Natural killer cell (primary cell): ENCODE data around the gene ZNF776. TPM values are rescaled to one million over a fixed set of nuclear protein-coding genes. Genes with fewer than 3 reads are reported as not detected.
"Not testable (repeated sequence)": the region's sequence is repeated elsewhere in the genome, so short reads cannot be mapped to it uniquely, and the experiment has no call there.

ENCODE experiments used
- ATAC-seq, 3 donors: fragments of 150-1000 bp in 2 of 3; fragments of 200-7000 bp in 1 of 3; cut with Tn5 transposase; 1 replicate in 1 of 3; 2 replicates in 2 of 3; pipeline ENCODE4 v1.10.0; 2021; ENCODE audit warnings: mild to moderate bottlenecking in 2 of 3, moderate library complexity in 2 of 3
- DNase-seq, 2 donors: peaks; one replicate each; pipeline versions ENCODE4 v3.0.0 to v3.0.0-alpha.2; 2013 to 2021; ENCODE audit warnings: mixed read lengths in 1 of 2
- H3K27ac ChIP-seq: one replicate; pipeline ENCODE4 v1.5.1; 2013; ENCODE audit warnings: mild to moderate bottlenecking, low read length
- H3K27me3 ChIP-seq: one replicate; pipeline ENCODE4 v1.6.1; 2013; ENCODE audit warnings: low read length; ENCODE audit not compliant: control insufficient read depth, insufficient read depth
- H3K36me3 ChIP-seq: one replicate; pipeline ENCODE4 v1.6.1; 2013; ENCODE audit warnings: low read length; ENCODE audit not compliant: control insufficient read depth, insufficient read depth
- H3K4me1 ChIP-seq: one replicate; pipeline ENCODE4 v1.6.1; 2013; ENCODE audit warnings: low read length; ENCODE audit not compliant: control insufficient read depth, insufficient read depth
- H3K4me3 ChIP-seq: one replicate; pipeline ENCODE4 v1.5.1; 2013; ENCODE audit warnings: low read length
- H3K9me3 ChIP-seq: one replicate; pipeline ENCODE4 v1.6.1; 2013; ENCODE audit warnings: low read length; ENCODE audit not compliant: control insufficient read depth, insufficient read depth
- H3K27ac Mint-ChIP-seq, 2 donors: one replicate each; pipeline ENCODE4 v1.8.0; 2022; ENCODE audit warnings: mild to moderate bottlenecking in 2 of 2, mixed read lengths in 2 of 2, moderate library complexity in 1 of 2
- H3K27me3 Mint-ChIP-seq, 2 donors: one replicate each; pipeline ENCODE4 v1.8.0; 2022; ENCODE audit warnings: low read depth in 2 of 2, mixed read lengths in 2 of 2
- H3K36me3 Mint-ChIP-seq: one replicate; pipeline ENCODE4 v1.8.0; 2022; ENCODE audit warnings: mixed read lengths
- H3K4me1 Mint-ChIP-seq, 2 donors: one replicate each; pipeline ENCODE4 v1.8.0; 2022; ENCODE audit warnings: mixed read lengths in 2 of 2
- H3K4me3 Mint-ChIP-seq: one replicate; pipeline ENCODE4 v1.8.0; 2022; ENCODE audit warnings: mild to moderate bottlenecking, moderate library complexity, mixed read lengths
- H3K9me3 Mint-ChIP-seq, 2 donors: one replicate each; pipeline ENCODE4 v1.8.0; 2022; ENCODE audit warnings: mixed read lengths in 2 of 2
- CTCF ChIP-seq: fragments of 200-600 bp; IDR thresholded peaks from one replicate; pipeline ENCODE4 v1.8.0; 2022; ENCODE audit warnings: antibody characterized with exemption
- WGBS: methylation state at CpG from one replicate; pipeline ENCODE4 v1.1.7; 2013; ENCODE audit warnings: missing lambda C conversion rate; ENCODE audit not compliant: insufficient coverage; 5-methylcytosine and 5-hydroxymethylcytosine counted together
- intact Hi-C: fragments of 100-400 bp; cut with micrococcal nuclease; formaldehyde crosslinking; loops from one replicate; pipeline ENCODE4 v1.14.2; 2022
- total RNA-seq, 4 donors: library from RNA; stranded (reverse); fragments of 120-200 nt in 1 of 4; gene quantifications; one replicate each; pipeline versions ENCODE4 v1.2.3 to v1.2.4, GENCODE V29; 2013 to 2022

Gene ZNF776
- total RNA-seq, 3 donors from 2014 or later (not counting 1 experiment from before 2014, with no cell fraction given): 10.5 to 19.2 (median 18.7) TPM

- H3K4me1 ChIP-seq: no peaks in the 10 kb centered on the region
- H3K27ac ChIP-seq: no peak overlapping the region
- no peak for TF ChIP-seq CTCF
- peaks cover 0 to 24% of the 10 kb centered on the region in 2 donors for H3K4me1 Mint-ChIP-seq
- WGBS: 99% methylated on average over 4 of the region's 4 CpGs
- peaks cover 2% of the 10 kb centered on the region for H3K36me3 ChIP-seq
- peaks cover 6% of the 10 kb centered on the region for H3K36me3 Mint-ChIP-seq
- H3K4me3 Mint-ChIP-seq: no peak overlapping the region
- no peak overlapping the region for H3K4me3 ChIP-seq
- no peak overlapping the region for H3K27ac Mint-ChIP-seq
- ATAC-seq: no peak
- DNase-seq: no peak
- H3K27me3 ChIP-seq: no peaks in the 10 kb centered on the region
- H3K9me3 Mint-ChIP-seq: peaks cover 7 to 8% of the 10 kb centered on the region in 2 donors
- no peaks in the 10 kb centered on the region for H3K27me3 Mint-ChIP-seq
- intact Hi-C loops: no loop called here
- peaks cover 48% of the 10 kb centered on the region for H3K9me3 ChIP-seq
Observed at GRCh38 chr19:57789288-57789687, 42.7 kb downstream of the ZNF776 start.

DNA sequence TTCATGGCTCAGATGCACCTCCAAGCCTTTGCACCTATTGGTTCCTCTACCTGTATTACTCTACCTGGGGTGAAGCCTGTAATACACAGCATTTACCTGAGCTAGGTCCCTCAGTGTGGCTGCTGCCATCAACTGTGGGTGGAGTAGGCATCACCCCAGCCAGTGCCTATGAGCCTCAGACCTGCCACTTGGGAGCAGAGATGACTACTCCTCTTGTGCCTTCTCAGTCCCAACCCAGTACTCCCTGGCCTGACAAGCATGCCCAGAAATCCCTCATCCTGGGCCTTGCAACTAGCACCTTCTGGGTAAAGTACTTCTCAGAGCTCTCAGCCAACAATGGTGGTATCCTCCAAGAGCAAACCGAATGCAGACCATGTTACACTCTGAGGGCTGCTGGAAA is 50.0 kb downstream of the ZNF776 start:
- Mint-ChIP-seq H3K36me3 (peaks cover 14% of the 10 kb centered on the region), H3K4me1 (peaks cover 8 to 19% of the 10 kb centered on the region in 2 donors)
- intact Hi-C loops, H3K36me3 ChIP-seq, H3K9me3 Mint-ChIP-seq, H3K4me1 ChIP-seq, DNase-seq, H3K4me3 ChIP-seq, ATAC-seq, H3K9me3 ChIP-seq, H3K27ac Mint-ChIP-seq, H3K27me3 ChIP-seq, H3K27me3 Mint-ChIP-seq, H3K4me3 Mint-ChIP-seq, H3K27ac ChIP-seq: not testable (repeated sequence)
- WGBS: 100% methylated on average over 1 of the region's 1 CpG

GRCh38 chr19:57800696-57801095 is 54.1 kb downstream of the ZNF776 start:
- Mint-ChIP-seq H3K27ac (peak overlapping the region in 1 of 2 donors; percentile 51), H3K36me3 (peaks cover 7% of the 10 kb centered on the region)

DNA sequence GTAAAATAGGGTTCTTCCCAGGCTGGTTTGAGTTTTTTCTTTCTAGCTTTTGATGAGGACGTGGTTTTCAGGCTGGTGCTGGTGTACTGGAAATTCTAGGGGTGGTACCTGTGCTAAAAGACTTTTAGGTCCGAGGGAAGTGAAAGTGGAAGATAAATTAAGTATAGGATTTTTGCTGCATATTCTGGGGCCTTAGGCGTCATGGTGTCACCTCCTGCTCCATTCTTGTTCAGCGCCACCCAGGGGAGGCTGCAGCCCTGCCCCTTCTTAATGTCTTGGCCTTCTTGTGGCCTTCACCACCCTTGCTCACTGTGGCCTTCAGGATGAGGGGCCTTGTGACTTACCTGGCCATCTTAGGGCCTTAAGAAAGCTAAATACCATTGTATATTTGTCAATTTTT is 55.7 kb downstream of the ZNF776 start:
- Mint-ChIP-seq H3K27ac (peak overlapping the region in 1 of 2 donors; percentile 51), H3K4me1 (peaks cover 21 to 34% of the 10 kb centered on the region in 2 donors), H3K27me3 (no peaks in the 10 kb centered on the region), H3K4me3 (peak overlapping the region; percentile 31), H3K36me3 (no peaks in the 10 kb centered on the region), H3K9me3 (no peaks in the 10 kb centered on the region)
- H3K27me3 ChIP-seq: no peaks in the 10 kb centered on the region
- WGBS: 58% methylated on average over 4 of the region's 4 CpGs
- H3K9me3 ChIP-seq: no peaks in the 10 kb centered on the region
- H3K4me1 ChIP-seq: peaks cover 14% of the 10 kb centered on the region
- TF ChIP-seq CTCF: no peak
- H3K27ac ChIP-seq: no peak overlapping the region
- intact Hi-C loops: no loop called here
- no peak for ATAC-seq
- H3K36me3 ChIP-seq: peaks cover 2% of the 10 kb centered on the region
- no peak overlapping the region for H3K4me3 ChIP-seq
- DNase-seq: no peak

More at GRCh38 chr19:57800696-57801095, 54.1 kb downstream of the ZNF776 start:
- Mint-ChIP-seq H3K9me3 (no peaks in the 10 kb centered on the region), H3K4me1 (peaks cover 21 to 34% of the 10 kb centered on the region in 2 donors), H3K27me3 (no peaks in the 10 kb centered on the region), H3K4me3 (no peak overlapping the region)
- intact Hi-C loops: no loop called here
- Histone ChIP-seq H3K4me3 (no peak overlapping the region), H3K27ac (no peak overlapping the region), H3K27me3 (no peaks in the 10 kb centered on the region), H3K9me3 (no peaks in the 10 kb centered on the region), H3K36me3 (peaks cover 7% of the 10 kb centered on the region), H3K4me1 (peaks cover 14% of the 10 kb centered on the region)
- 98% methylated on average over 5 of the region's 5 CpGs for WGBS
- DNase-seq: no peak
- no peak for TF ChIP-seq CTCF
- no peak for ATAC-seq
